ENCODE data around the gene ZBTB3.
"Not testable (repeated sequence)": the region's sequence is repeated elsewhere in the genome, so short reads cannot be mapped to it uniquely, and the experiment has no call there.

The ZBTB3 gene

DNA sequence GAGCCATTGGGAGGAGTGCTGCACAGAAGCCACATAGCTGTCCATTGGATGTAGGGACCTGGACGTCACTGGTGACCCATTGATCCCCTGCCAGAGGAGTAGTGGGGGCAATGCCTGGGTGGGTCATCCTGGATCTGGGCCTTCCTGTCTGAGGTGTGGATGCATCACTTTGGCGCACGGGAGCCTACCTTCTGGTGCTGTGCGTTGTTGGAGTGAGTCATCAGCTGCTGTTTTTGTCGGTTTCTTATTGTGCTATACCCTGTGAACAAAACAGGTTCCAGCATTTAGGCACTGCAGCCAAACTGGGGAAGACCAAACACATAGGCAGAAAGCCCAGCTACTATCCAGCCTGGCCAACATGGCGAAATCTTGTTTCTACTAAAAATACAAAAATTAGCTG is 20.4 kb upstream of the ZBTB3 start:
- H3K36me3 ChIP-seq, result peaks cover 4% of the 10 kb centered on the region
- peaks cover 29 to 31% of the 10 kb centered on the region in 2 experiments for H3K4me1 ChIP-seq (ENCODE audit: control insufficient read depth in 1 of 2, insufficient read depth in 1 of 2, low read depth in 1 of 2, low read length in 1 of 2)
- H3K27ac ChIP-seq, result peak overlapping the region; percentile 76
- TF ChIP-seq CTCF (IDR thresholded peaks at IDR 0.05), result no peak
- H3K9me3 ChIP-seq, result no peaks in the 10 kb centered on the region
- H3K27me3 ChIP-seq, result no peaks in the 10 kb centered on the region
- H3K4me3 ChIP-seq (ENCODE audit: low read depth in 1 of 2, low read length in 1 of 2), result no peak overlapping the region

DNA sequence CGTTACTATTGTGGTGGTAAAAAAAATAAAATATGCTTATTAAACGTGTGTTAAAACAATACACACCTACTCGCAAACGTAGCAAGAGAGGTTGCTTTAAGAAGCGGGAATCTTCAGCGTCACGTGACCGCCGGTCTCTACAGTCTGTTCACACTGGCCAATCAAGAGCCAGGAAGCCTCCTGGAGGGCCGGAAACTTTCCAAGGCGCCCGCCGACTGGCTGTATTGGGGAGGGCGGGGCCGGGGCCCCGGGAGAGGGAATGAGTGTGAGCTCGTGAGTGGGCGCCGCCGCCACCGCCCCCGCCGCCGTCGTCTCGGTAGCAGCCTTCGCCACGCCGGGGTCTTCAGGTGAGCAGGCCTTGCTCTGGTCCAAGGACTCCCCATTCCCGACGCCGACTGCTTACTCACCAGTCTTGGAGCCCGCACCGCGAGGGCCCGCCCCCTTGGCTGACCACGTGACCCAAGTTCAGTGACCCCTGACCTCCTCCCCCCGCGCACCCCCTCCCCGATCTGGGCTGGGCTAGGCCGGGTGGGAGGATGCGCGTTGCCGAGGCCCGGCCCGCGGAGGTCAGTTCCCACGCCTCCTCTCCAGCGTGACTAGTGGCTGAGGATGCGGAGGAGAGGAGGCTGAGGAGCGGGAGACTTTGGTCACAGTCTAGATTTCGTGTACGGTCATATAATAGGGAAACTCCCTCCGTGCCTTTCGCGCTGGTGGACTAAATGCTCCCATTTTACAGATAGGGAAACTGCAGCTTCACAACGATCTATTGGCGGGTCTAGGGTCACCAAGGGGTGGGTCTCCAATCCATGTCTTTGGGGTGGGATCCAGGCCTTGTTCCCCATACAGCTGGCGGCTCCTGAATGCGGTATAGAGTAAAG is 17.4 kb upstream of the ZBTB3 start, which contains the start of gene TAF6L:
TAF6L (plus strand) TSS at position 253 of the 878 bp plus-strand sequence. CDS start 4,388 bp downstream, outside the sequence.
- H3K4me1 ChIP-seq (ENCODE audit: control insufficient read depth in 1 of 2, insufficient read depth in 1 of 2, low read depth in 1 of 2, low read length in 1 of 2), result peaks cover 29 to 31% of the 10 kb centered on the region in 2 experiments
- H3K27ac ChIP-seq, result peak within 1 kb of the TSS; percentile 86
- H3K4me3 ChIP-seq (ENCODE audit: low read depth in 1 of 2, low read length in 1 of 2), result peak within 1 kb of the TSS; percentile 67 to 84
- peaks cover 10% of the 10 kb centered on the region for H3K36me3 ChIP-seq
- no peak for TF ChIP-seq CTCF (IDR thresholded peaks at IDR 0.05)
- no peaks in the 10 kb centered on the region for H3K27me3 ChIP-seq
- H3K9me3 ChIP-seq, result no peaks in the 10 kb centered on the region

- H3K9me3 ChIP-seq, result no peaks in the 10 kb centered on the region
- H3K4me1 ChIP-seq (ENCODE audit: control insufficient read depth in 1 of 2, insufficient read depth in 1 of 2, low read depth in 1 of 2, low read length in 1 of 2), result peaks cover 29 to 31% of the 10 kb centered on the region in 2 experiments
- H3K27me3 ChIP-seq, result no peaks in the 10 kb centered on the region
- peak overlapping the region; percentile 67 to 84 for H3K4me3 ChIP-seq (ENCODE audit: low read depth in 1 of 2, low read length in 1 of 2)
- peaks cover 16% of the 10 kb centered on the region for H3K36me3 ChIP-seq
- peak overlapping the region; percentile 86 for H3K27ac ChIP-seq
- no peak for TF ChIP-seq CTCF (IDR thresholded peaks at IDR 0.05)
Measured at GRCh38 chr11:62770778-62771143, 16.8 kb upstream of the ZBTB3 start.

DNA sequence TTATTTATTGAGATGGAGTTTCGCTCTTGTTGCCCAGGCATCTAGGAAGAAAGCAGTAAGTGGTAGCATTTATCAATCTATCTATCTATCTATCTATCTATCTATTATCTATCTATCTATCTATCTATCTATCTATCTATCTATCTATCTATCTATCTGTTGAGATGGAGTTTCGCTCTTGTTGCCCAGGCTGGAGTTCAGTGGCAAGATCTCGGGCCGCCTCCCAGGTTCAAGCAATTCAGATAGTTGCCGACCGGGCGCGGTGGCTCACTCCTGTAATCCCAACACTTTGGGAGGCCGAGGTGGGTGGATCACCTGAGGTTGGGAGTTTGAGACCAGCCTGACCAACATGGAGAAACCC is 6.9 kb upstream of the ZBTB3 start:
- H3K27me3 ChIP-seq, H3K36me3 ChIP-seq, H3K9me3 ChIP-seq: not testable (repeated sequence)
- Histone ChIP-seq H3K4me3 (ENCODE audit: low read depth in 1 of 2, low read length in 1 of 2) (peak overlapping the region; percentile 80 to 98), H3K27ac (peak overlapping the region; percentile 86), H3K4me1 (ENCODE audit: control insufficient read depth in 1 of 2, insufficient read depth in 1 of 2, low read depth in 1 of 2, low read length in 1 of 2) (peaks cover 17 to 19% of the 10 kb centered on the region in 2 experiments)

DNA sequence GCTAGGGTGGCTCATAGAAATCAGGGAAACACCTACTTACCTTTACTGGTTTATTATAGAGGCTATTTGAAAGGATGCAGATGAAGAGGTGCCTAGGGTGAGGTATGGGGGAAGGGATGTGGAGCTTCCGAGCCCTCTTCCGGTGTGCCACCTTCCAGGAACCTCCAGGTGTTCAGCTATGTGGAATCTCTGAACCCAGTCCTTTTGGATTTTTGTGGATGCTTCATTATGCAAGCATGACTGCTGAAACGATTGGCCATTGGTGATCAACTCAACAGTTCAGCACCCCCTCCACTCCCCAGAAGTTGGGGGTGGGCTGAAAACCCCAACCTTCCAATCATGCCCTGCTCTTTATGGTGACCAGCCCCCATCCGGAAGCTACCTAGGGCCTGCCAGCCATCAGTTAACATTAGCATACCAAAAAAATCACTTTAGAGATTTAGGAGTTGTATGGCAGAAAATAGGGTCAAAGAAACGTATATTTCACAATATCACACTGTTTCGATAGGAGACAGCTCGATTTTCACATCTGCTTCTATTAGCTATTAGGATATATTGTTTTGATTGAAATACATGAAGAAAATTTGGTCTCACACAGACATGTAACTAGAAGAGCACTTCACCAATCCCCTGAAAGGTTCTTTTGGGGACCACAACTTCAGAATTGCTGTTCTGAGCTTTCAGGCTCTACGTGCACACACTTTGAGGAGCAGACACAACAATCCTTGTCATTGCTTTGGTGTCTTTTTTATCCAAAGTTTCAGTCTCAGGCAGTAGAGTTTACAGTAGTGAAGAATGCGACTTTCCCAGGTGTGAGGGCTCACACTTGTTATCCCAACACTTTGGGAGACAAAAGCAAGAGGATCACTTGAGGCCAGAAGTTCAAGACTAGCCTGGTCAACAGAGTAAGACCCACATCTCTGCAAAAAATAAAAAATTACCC is 4.2 kb upstream of the ZBTB3 start:
- no peak for TF ChIP-seq CTCF (IDR thresholded peaks at IDR 0.05)

More for the DNA sequence above, 4.2 kb upstream of the ZBTB3 start:
- Histone ChIP-seq H3K4me3 (ENCODE audit: low read depth in 1 of 2, low read length in 1 of 2) (no peak overlapping the region), H3K36me3 (no peaks in the 10 kb centered on the region), H3K9me3 (no peaks in the 10 kb centered on the region), H3K27ac (no peak overlapping the region), H3K27me3 (no peaks in the 10 kb centered on the region), H3K4me1 (ENCODE audit: control insufficient read depth in 1 of 2, insufficient read depth in 1 of 2, low read depth in 1 of 2, low read length in 1 of 2) (peaks cover 29 to 30% of the 10 kb centered on the region in 2 experiments)

Data from neutrophil (primary cell).